ENCODE results near the gene LCE1C. TPM values are rescaled to one million over a fixed set of nuclear protein-coding genes. Genes with fewer than 3 reads are reported as not detected.

LCE1C gene, protein sequence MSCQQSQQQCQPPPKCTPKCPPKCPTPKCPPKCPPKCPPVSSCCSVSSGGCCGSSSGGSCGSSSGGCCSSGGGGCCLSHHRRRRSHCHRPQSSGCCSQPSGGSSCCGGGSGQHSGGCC
- not detected in 2 replicates for total RNA-seq

DNA sequence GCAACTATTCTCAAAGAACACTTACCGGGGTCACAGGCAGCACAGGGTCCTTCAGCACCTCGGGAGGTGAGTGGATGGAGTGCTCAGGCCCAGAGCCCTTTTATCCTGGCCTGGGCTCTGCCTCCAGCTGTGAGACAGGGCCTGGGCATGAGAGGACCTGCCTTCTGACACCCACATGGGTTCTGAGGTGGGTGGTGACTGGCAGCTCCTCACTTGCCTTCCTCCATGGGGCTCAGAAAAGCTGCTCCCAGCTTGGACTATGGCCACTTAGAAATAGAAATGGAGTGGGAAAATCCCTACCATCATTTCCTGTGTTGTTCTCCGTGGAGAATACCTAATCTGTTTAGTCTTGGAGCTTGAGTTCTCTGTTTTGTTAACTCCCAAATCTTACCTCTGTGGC lies at the start of gene LCE1C:
Gene LCE1C (minus strand): TSS at position 76 of the 400 bp plus-strand sequence. CDS start 1,173 bp downstream, outside the sequence.

DNA sequence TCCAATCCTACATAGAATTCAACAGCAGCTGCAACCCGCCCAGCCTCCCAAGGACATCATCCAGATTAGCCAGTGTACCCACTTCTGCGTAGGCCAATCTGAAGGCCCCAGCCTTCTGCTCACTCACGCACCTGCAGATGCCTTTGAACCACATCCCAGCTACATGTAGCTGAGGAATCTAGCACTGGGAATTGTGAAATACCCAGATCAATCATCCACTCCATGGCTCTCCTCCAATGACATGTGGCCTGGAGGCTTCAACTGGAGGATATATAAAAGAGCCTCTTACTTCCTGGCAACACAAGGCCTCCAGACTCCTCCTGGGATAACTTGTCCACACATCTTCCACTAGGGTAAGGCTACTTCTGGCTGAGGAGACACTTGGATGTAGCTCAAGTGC lies 36.1 kb upstream of the LCE1C start, which contains the start of gene LCE6A:
Gene LCE6A (plus strand): TSS at position 301 of the 400 bp plus-strand sequence. CDS start 665 bp downstream, outside the sequence.

DNA sequence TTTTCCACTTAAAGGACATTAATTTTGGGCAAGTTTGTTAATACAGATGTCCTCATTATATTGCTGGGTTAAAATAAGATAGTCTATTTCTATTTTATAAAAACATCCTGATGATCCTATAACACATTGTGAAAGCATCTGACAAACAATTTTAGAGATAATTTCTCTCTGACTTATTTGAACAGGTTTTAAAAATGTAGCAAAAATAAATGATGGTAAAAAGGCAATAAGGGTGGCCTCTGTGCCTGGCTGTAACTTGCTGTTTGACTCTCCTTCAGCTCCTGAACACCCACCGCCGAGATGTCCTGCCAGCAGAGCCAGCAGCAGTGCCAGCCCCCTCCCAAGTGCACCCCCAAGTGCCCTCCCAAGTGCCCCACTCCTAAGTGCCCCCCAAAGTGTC lies 20.7 kb upstream of the LCE1C start, which contains the start of gene LCE1A:
Gene LCE1A (plus strand): TSS at position 301 of the 400 bp plus-strand sequence. CDS start 0 bp downstream, at position 301.

DNA sequence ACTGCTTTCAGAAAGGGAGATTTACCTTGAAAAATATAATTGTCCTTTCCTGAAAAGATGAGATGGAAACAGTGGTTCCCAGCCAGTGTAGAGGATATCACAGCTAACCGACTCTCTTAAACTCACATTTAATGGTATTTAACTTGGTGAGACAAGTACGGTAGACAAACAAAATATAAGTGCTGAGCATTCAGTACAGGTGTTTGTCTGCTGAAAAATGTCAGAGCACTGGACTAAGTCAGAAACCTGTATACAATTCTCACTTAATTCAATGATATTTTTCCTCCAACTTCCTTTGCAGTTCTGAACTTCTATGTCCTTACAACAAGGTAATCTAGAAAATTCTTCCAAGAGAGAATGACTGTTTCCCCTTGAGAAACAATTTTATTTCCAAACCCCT lies 5.2 kb upstream of the LCE1C start, which contains the start of gene LCE1B:
Gene LCE1B (plus strand): TSS at position 301 of the 400 bp plus-strand sequence. CDS start 476 bp downstream, outside the sequence.

DNA sequence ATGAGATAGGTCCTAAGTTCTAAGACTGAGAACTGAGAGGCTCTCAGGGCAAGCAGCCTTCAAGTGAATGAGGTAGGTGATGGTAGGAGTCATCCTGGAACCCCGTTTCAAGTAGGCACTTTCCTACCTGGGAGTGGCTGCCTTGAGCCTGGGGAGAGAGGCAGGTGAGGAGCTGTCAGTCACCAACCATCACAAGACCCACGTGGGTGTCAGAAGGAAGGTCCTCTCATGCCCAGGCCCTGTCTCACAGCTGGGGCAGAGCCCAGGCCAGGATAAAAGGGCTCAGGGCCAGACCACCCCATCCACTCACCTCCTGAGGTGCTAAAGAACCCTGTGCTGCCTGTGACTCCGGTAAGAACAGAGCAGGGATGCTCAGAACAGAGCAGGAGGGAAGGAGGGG lies 10.0 kb downstream of the LCE1C start, which contains the start of gene LCE1D:
Gene LCE1D (plus strand): TSS at position 301 of the 400 bp plus-strand sequence. CDS start 1,074 bp downstream, outside the sequence.

GRCh38 chr1:152786077-152786476 lies 20.4 kb downstream of the LCE1C start, which contains the start of gene LCE1E:
LCE1E (plus strand) TSS chr1:152786257; CDS start chr1:152787300, 1,043 bp downstream.

DNA sequence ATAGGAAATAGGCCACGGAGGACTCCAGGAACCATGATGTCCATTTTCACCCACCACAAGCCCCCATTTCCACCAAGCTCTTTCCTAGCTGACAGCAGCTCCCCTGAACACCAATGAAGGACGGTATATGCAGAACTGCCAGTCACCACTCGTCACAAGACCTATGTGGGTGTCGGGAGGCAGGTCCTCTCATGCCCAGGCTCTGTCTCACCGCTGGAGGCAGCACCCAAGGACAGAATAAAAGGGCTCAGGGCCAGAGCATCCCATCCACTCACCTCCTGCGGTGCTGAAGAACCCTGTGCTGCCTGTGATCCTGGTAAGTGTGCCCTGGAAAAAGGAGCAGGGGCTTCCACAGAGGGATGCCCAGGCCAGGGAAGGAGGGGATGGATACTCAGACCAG lies 31.6 kb downstream of the LCE1C start, which contains the start of gene LCE1F:
Gene LCE1F (plus strand): TSS at position 266 of the 400 bp plus-strand sequence. CDS start 1,232 bp downstream, outside the sequence.

DNA sequence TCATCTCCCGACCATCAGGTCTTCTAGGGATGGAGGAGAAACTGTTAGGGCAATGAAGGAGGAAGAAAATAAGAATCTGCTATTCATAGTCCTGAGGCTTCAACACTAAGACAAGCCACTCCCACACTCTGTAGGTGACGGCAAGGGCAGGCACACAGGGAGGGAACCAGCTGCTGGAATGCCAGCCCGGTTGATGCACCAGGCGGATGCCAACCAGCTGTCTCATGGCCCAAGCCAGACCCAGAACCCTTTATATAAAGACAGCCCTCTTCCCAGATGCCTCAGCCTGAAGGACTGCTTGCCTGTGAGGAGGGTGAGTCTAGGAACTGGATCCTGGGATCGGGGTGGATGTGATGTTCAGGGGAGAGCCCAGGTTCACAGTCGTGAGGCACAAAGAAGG lies 48.7 kb downstream of the LCE1C start, which contains the start of gene KPRP:
Gene KPRP (plus strand): TSS at position 279 of the 400 bp plus-strand sequence. CDS start 1,564 bp downstream, outside the sequence.

Other genes with a start within 250 kb of the LCE1C start
- not detected in 2 replicates for gene LCE3E, start 239.9 kb downstream of the LCE1C start, total RNA-seq
- gene LCE3D, start 226.1 kb downstream of the LCE1C start, total RNA-seq = not detected in 2 replicates
- not detected in 2 replicates for gene LCE3C, start 206.4 kb downstream of the LCE1C start, total RNA-seq
- not detected in 2 replicates for gene LCE3B, start 192.8 kb downstream of the LCE1C start, total RNA-seq
- not detected in 2 replicates for gene LCE3A, start 183.5 kb downstream of the LCE1C start, total RNA-seq
- not detected in 2 replicates for gene LCE2D, start 143.3 kb downstream of the LCE1C start, total RNA-seq
- gene LCE2C, start 131.4 kb downstream of the LCE1C start, total RNA-seq = not detected in 2 replicates
- not detected in 2 replicates for gene LCE2B, start 120.5 kb downstream of the LCE1C start, total RNA-seq
- gene LCE2A, start 108.3 kb downstream of the LCE1C start, total RNA-seq = not detected in 2 replicates
- gene LCE4A, start 98.5 kb downstream of the LCE1C start, total RNA-seq = not detected in 2 replicates
- gene KPRP, start 48.6 kb downstream of the LCE1C start, total RNA-seq = not detected in 2 replicates
- not detected in 2 replicates for gene LCE1F, start 31.5 kb downstream of the LCE1C start, total RNA-seq
- gene LCE1E, start 20.4 kb downstream of the LCE1C start, total RNA-seq = not detected in 2 replicates
- not detected in 2 replicates for gene LCE1D, start 9.9 kb downstream of the LCE1C start, total RNA-seq
- not detected in 2 replicates for gene LCE1B, start 5.3 kb upstream of the LCE1C start, total RNA-seq
- gene LCE1A, start 20.8 kb upstream of the LCE1C start, total RNA-seq = not detected in 2 replicates
- gene LCE6A, start 36.2 kb upstream of the LCE1C start, total RNA-seq = not detected in 2 replicates
- gene LCE7A, start 53.3 kb upstream of the LCE1C start, total RNA-seq = not detected in 2 replicates
- not detected in 2 replicates for gene SMCP, start 71.7 kb upstream of the LCE1C start, total RNA-seq
- not detected in 2 replicates for gene IVL, start 101.9 kb upstream of the LCE1C start, total RNA-seq
- gene SPRR5, start 140.6 kb upstream of the LCE1C start, total RNA-seq = not detected in 2 replicates
- gene SPRR4, start 164.0 kb upstream of the LCE1C start, total RNA-seq = not detected in 2 replicates
- gene SPRR1A, start 177.4 kb upstream of the LCE1C start, total RNA-seq = not detected in 2 replicates
- gene SPRR3, start 195.1 kb upstream of the LCE1C start, total RNA-seq = not detected in 2 replicates
- not detected in 2 replicates for gene SPRR1B, start 224.6 kb upstream of the LCE1C start, total RNA-seq
- gene SPRR2D, start 234.5 kb upstream of the LCE1C start, total RNA-seq = not detected in 2 replicates